GM12874 (cell line): ENCODE data around the gene TRIAP1.

Experiments used
- CTCF ChIP-seq: IDR thresholded peaks from 2 replicates; pipeline ENCODE4 v1.5.1; 2011; ENCODE audit warnings: low read depth, mild to moderate bottlenecking, control low read depth, low read length, moderate library complexity; ENCODE audit not compliant: insufficient read depth

TRIAP1 gene

GRCh38 chr12:120453977-120454376 lies 7.8 kb upstream of the TRIAP1 start:
- peak; percentile 64 for TF ChIP-seq CTCF

DNA sequence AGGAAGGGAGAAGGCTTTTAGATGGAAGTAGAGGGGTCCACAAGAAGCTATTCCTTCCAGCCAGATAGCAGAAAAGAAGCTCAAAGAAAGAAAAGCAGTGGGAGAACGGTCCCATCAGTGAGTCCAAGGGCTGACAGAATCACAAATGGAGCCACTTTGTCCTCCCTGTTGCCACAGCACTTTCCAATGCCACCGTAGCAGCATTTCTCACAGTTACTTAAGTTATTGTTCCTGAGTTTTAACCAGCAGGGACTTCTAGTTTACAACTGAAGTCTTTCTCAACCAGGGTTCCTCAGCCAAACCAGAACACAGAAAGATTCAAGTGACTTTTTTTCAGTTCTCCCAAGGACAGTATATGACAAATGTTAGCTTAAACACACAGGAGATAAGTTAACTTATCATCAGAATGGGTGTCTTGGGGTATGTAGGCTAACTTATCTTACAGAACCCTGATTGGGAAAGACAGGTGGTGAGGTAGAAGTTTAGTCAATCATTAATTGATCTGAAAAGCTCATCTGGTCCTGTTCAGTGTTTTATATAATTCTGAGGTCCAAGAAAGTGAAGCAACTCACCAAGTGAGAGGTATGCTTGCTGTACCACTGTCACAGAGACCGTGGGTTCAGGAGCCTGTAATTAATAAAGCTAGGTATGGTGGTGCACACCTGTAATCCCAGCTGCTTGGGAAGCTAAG lies 7.0 kb upstream of the TRIAP1 start:
- no peak for TF ChIP-seq CTCF

GRCh38 chr12:120447992-120448391 lies 1.8 kb upstream of the TRIAP1 start:
- TF ChIP-seq CTCF = no peak

DNA sequence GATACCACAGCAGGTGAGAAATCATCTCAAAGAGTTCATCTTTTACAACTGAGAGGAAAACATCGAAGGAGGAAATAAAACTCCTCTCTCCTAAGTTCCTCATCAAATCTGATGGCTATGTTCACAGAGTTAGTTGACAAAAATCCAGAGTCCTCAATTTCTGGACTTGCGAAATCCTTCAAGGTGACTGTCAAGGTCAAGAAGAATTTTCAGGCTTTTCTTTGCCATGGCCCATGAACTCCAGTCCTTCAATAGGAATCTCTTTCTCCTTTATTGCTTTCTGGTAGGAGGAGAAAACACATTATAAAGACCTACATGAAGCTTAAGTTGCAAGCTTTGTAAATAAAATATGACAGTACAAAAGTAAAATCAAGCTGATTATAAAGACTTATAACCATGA lies 1.5 kb downstream of the TRIAP1 start:
- TF ChIP-seq CTCF = no peak

DNA sequence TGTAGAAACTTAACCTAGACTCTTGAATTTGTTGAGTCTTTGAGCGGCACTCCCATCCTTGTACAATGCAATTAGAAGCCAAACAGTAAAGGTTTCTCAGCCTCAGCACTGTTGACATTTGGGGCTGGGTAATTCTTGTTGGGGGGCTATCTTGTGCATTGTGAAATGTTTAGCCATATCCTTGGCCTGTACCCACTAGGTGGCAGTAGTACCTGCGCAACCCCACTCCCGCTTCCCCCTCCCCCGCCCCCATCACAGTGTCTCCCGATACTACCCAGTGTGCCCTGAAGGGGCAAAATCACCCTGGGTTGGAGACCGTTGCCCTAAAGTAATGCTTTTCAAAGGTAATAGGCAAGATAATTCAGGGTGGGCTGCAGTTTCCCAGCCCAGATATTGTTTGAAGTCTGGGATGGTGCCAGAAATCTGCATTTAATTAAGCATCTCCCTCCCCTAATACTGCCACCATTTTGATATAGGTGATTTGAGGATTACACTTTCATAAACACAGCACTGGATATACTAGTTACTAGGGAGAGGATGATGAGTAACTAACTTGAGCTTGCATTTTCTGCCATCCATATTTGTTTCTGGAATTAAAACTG lies 6.4 kb downstream of the TRIAP1 start:
- peak; percentile 72 for TF ChIP-seq CTCF

GRCh38 chr12:120438495-120439198 lies 7.5 kb downstream of the TRIAP1 start:
- TF ChIP-seq CTCF = no peak

GRCh38 chr12:120437735-120438494 lies 8.3 kb downstream of the TRIAP1 start, which contains the start of gene COX6A1:
Gene COX6A1 (plus strand): TSS chr12:120438113. CDS start chr12:120438127, 14 bp downstream.
- 0 out of 2 replicates have a peak, but pooled peaks have one; percentile 14 for TF ChIP-seq CTCF
